ENCODE data around the gene LDB2. TPM values are rescaled to one million over a fixed set of nuclear protein-coding genes. Genes with fewer than 3 reads are reported as not detected.

The LDB2 gene
- total RNA-seq, 1 donor from 2014 or later: not detected

DNA sequence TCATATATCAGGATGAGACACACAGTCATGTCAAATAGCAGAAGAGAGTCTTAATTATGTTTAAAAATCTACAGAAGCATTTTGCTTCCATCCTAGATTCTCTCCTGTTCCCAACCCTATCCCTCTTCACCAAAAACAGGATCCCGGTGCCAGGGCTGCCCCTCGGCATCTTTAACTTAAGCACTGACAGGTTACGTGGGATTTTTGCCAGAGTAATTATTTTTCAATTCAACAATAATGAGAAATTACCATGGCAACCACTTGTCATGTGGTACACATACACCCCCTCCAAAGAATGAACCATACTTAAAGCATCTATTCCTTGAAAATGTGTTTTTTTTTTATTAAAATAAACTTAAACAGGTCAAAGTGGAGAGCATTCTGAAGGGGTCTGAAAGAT lies 130.6 kb downstream of the LDB2 start:
- Mint-ChIP-seq H3K36me3 (ENCODE audit: insufficient read depth) (no peaks in the 10 kb centered on the region), H3K4me1 (ENCODE audit: low read depth) (no peaks in the 10 kb centered on the region), H3K4me3 (ENCODE audit: low read depth) (no peak overlapping the region), H3K9me3 (ENCODE audit: low read depth) (no peaks in the 10 kb centered on the region), H3K27me3 (peaks cover 8% of the 10 kb centered on the region), H3K27ac (no peak overlapping the region)
- TF ChIP-seq CTCF (IDR thresholded peaks at IDR 0.05; ENCODE audit: unreplicated experiment): no peak
- DNase-seq (ENCODE audit: low spot score, unreplicated experiment): no peak

DNA sequence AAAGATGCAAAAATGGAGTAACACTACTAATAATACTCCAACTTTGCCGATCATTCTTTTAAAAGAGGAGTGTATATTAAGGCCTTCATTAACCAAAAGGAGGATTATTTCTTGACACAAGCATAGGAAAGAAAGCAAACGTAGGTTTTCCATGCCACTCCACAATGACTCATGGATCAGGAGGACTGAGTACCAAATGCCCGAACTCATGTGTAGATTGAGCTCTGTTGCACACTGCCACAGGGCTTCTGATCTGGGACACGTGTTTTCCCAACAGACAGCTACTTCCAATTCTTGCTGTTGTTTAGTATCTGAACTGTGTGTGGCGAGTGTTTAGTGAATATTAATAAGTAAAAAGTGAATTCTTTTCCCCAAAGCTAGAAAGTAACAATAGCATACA lies 131.2 kb downstream of the LDB2 start:
- Mint-ChIP-seq H3K27me3 (peaks cover 8% of the 10 kb centered on the region), H3K36me3 (ENCODE audit: insufficient read depth) (no peaks in the 10 kb centered on the region), H3K9me3 (ENCODE audit: low read depth) (no peaks in the 10 kb centered on the region), H3K4me1 (ENCODE audit: low read depth) (peaks cover 4% of the 10 kb centered on the region), H3K4me3 (ENCODE audit: low read depth) (no peak overlapping the region), H3K27ac (no peak overlapping the region)
- DNase-seq (ENCODE audit: low spot score, unreplicated experiment): no peak
- no peak for TF ChIP-seq CTCF (IDR thresholded peaks at IDR 0.05; ENCODE audit: unreplicated experiment)

- no peak for TF ChIP-seq CTCF (IDR thresholded peaks at IDR 0.05; ENCODE audit: unreplicated experiment)
- H3K4me1 Mint-ChIP-seq (ENCODE audit: low read depth): peaks cover 9% of the 10 kb centered on the region
- DNase-seq (ENCODE audit: low spot score, unreplicated experiment): no peak
- no peaks in the 10 kb centered on the region for H3K9me3 Mint-ChIP-seq (ENCODE audit: low read depth)
- H3K4me3 Mint-ChIP-seq (ENCODE audit: low read depth): no peak overlapping the region
- H3K27me3 Mint-ChIP-seq: peaks cover 7% of the 10 kb centered on the region
- H3K36me3 Mint-ChIP-seq (ENCODE audit: insufficient read depth): no peaks in the 10 kb centered on the region
- H3K27ac Mint-ChIP-seq: no peak overlapping the region
These were observed 132.9 kb downstream of the LDB2 start for GRCh38 chr4:16765546-16765945.

GRCh38 chr4:16764622-16765021 lies 133.8 kb downstream of the LDB2 start:
- DNase-seq (ENCODE audit: low spot score, unreplicated experiment): no peak
- TF ChIP-seq CTCF (IDR thresholded peaks at IDR 0.05; ENCODE audit: unreplicated experiment): peak; percentile 58
- Mint-ChIP-seq H3K4me3 (ENCODE audit: low read depth) (no peak overlapping the region), H3K27ac (no peak overlapping the region), H3K27me3 (peaks cover 16% of the 10 kb centered on the region), H3K9me3 (ENCODE audit: low read depth) (no peaks in the 10 kb centered on the region), H3K36me3 (ENCODE audit: insufficient read depth) (no peaks in the 10 kb centered on the region), H3K4me1 (ENCODE audit: low read depth) (peaks cover 11% of the 10 kb centered on the region)

GRCh38 chr4:16760617-16761363 lies 137.7 kb downstream of the LDB2 start:
- Mint-ChIP-seq H3K4me3 (ENCODE audit: low read depth) (no peak overlapping the region), H3K27me3 (peaks cover 30% of the 10 kb centered on the region), H3K4me1 (ENCODE audit: low read depth) (peaks cover 25% of the 10 kb centered on the region), H3K27ac (no peak overlapping the region), H3K36me3 (ENCODE audit: insufficient read depth) (no peaks in the 10 kb centered on the region), H3K9me3 (ENCODE audit: low read depth) (no peaks in the 10 kb centered on the region)
- TF ChIP-seq CTCF (IDR thresholded peaks at IDR 0.05; ENCODE audit: unreplicated experiment): no peak
- DNase-seq (ENCODE audit: low spot score, unreplicated experiment): no peak

Measured in progenitor cell of endocrine pancreas (in vitro differentiated cells).